GM18951 (cell line): ENCODE data around the gene OR9Q2.
"Not testable (repeated sequence)": the region's sequence is repeated elsewhere in the genome, so short reads cannot be mapped to it uniquely, and the experiment has no call there.

Source experiments
- POLR2A ChIP-seq: IDR thresholded peaks from 4 replicates; pipeline ENCODE4 v1.6.1; 2011; ENCODE audit warnings: mild to moderate bottlenecking; ENCODE audit not compliant: insufficient read length, insufficient read depth; ENCODE audit errors: extremely low read depth
- in situ Hi-C: fragments of 300-500 bp; cut with MboI; formaldehyde crosslinking; loops from one replicate; pipeline ENCODE4 v1.12.0; 2022; ENCODE audit warnings: low sequenced_read_pairs, mixed read lengths, inconsistent platforms; ENCODE audit not compliant: unreplicated experiment

The OR9Q2 gene, protein sequence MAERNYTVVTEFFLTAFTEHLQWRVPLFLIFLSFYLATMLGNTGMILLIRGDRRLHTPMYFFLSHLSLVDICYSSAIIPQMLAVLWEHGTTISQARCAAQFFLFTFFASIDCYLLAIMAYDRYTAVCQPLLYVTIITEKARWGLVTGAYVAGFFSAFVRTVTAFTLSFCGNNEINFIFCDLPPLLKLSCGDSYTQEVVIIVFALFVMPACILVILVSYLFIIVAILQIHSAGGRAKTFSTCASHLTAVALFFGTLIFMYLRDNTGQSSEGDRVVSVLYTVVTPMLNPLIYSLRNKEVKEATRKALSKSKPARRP

DNA sequence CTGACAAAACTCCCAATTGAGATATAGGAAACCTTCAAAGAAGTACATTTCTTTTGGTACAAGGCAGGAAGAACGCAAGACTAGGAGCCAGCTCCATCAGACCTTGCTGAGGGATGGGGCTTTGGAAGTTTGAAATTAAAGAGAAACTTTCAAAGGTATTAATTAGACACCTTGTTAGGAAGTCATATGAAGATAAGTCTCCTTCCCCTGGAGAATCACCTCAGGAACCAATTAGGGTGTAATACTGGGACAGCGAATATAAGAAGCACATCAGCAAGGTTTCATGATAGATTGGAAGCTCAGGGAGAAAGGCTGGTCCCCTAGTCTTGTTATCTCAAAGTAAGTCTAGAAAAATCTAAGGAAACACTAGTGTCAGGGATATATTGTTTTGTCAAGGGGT, at the start of gene OR9Q2:
OR9Q2 (plus strand) TSS at position 301 of the 400 bp plus-strand sequence. CDS start 1,421 bp downstream, outside the sequence.
- in situ Hi-C loops: no loop called here
- TF ChIP-seq POLR2A: no peak

DNA sequence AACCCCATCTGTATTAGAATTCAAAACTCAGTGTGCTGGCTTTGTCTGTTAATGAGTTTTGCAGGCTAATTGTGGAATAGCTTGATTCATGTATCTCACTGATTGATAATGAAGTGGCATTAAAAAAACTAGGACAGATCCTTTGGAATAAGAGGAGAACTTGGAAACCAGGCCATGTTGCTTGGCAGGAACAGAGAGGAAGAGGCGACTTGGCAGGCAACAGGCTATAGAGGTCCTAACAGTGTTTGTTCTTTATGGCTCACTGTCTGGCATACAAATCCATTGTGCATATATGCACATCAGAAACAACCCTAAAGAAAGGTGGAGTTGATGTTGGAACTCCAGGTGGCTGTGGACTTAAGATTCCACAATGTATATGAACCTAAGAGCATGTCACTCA, 46.1 kb upstream of the OR9Q2 start:
- no peak for TF ChIP-seq POLR2A
- in situ Hi-C loops: no loop called here

DNA sequence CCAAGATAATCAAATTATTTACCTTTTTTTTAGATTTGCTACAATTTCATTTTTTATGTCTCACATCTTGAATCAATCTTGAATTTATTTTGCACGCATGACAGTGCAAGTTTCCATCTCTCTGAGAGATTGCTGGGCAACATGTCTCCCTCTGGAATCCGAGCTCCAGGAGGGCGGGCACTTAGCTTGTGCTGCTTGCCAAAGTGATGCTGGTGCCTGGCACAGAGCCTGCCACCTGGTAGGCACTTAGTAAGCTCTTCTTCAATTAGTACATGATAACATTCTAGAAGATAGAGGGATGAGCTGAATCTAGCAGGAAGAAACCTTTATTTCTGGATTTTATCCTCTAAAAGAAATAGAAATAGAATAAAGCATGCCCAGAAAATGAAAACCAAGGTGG, 36.1 kb upstream of the OR9Q2 start:
- in situ Hi-C loops: no loop called here
- TF ChIP-seq POLR2A: no peak

DNA sequence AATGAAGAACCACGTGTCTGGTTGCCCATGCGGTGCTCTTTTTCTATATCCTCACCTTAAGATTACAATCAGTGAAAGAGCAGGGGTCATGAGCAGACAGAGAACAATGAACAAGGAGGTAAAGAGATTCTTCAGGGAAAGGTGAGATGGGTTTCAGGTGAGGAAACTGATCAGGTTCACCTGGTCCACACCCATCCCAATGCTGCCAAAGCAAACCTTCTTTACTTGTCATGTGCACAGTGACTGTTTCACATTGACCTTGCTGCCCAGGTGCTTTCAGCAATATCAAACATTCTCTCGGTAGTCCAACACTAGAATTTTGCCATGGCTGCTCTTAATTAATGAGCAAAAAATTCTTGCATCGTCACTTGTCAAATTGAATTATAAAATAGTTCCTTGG, 24.5 kb upstream of the OR9Q2 start:
- TF ChIP-seq POLR2A: no peak
- in situ Hi-C loops: no loop called here

DNA sequence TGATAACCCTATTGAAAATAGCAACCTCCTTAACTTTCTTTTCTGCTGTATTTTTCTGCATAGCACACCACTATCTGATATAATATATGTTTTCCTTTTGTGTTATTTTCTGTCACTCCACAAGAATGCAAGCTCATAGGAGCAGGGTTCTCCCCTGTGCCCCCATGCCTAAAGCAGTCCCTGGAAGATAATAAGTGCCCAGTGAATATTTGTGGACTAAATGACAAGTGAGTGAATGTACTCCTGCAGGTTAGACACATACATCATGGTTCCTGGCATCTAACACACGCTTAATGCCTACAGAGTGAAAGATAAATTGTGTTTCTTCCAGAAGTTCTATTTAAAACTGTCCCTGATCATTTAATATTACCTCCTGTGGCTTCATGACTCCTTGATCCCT, 23.9 kb upstream of the OR9Q2 start:
- in situ Hi-C loops: no loop called here
- no peak for TF ChIP-seq POLR2A

DNA sequence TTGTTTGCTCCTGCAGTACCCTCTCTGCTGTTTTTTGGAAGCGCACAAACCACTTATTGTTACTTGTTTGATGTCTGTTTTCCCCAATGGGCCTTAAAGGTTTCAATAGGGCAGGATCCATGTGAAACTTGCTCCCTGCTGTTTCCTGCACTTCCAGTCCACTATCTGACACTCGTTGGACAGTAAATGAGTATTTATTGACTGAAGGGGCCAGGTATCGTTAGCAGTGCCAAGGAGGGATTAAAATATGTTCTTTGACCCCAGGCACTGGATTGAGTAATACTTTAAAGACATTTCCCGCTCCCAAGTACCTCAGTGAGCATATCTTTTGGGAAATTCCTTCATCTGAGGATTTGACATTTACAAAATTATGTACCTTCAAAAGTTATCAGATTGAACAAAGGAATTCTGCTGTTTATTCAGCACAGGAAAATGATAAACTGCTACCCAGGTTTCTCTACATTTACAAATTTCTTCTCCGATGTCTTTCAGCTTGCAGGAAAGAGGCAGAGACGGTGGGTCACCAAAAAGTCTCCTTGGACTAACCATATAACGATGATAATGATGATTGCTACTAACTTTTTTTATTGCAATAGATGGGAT, 23.3 kb upstream of the OR9Q2 start:
- in situ Hi-C loops: no loop called here
- TF ChIP-seq POLR2A: no peak

DNA sequence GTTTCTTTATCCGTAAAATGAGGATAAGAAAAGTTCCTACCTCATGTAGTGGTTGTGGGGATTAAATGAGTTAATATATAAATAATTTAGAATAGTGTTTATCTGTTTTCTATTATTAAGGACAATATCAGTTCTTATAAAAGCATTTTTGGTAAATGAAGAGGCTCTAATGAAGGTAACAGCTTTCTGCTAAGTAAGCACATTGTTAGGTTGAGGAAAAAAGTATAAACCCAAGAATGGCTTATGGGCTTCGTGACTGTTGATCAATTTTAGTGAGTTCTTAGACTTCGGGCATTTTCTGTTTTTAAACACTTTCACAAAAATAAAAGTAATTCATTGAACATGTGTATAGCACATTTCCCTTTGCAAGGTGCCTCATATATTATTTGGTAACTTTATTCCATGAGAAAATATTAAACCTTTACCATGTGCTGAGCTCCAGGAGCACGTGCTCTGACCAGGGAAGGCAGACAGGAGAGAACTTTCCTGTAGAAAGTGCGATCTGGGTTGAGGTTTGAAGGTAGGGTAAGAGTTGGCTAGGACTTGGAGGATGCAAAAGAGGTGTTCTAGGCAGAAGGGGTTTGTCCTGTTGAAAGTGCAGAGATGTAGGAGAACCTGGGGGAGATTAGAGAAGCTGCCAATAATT, 11.3 kb upstream of the OR9Q2 start:
- in situ Hi-C loops: no loop called here
- TF ChIP-seq POLR2A: no peak

DNA sequence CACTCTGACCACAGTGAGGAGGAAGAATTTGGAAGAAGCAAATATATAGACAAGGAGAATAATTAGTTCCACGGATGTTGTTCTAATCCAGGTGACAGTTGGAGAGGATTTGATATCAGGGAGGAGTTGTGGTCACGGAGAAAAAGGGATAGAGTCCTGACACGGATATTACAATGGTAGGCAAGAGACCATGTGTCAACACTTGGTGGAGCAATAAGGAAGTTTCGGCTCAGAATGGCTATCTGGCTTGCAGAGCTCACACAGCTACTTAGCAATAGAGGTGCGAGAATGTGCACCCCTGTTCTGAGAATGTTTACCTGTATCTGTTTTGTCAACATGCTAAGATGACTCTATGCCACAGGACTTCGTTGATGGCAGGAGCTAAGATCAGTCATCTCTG, 10.4 kb upstream of the OR9Q2 start:
- in situ Hi-C loops: no loop called here

DNA sequence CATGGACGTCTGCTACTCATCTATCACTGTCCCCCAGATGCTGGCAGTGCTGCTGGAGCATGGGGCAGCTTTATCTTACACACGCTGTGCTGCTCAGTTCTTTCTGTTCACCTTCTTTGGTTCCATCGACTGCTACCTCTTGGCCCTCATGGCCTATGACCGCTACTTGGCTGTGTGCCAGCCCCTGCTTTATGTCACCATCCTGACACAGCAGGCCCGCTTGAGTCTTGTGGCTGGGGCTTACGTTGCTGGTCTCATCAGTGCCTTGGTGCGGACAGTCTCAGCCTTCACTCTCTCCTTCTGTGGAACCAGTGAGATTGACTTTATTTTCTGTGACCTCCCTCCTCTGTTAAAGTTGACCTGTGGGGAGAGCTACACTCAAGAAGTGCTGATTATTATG, 9.2 kb upstream of the OR9Q2 start:
- in situ Hi-C loops: no loop called here
- TF ChIP-seq POLR2A: no peak

More for the DNA sequence above, 10.4 kb upstream of the OR9Q2 start:
- no peak for TF ChIP-seq POLR2A

DNA sequence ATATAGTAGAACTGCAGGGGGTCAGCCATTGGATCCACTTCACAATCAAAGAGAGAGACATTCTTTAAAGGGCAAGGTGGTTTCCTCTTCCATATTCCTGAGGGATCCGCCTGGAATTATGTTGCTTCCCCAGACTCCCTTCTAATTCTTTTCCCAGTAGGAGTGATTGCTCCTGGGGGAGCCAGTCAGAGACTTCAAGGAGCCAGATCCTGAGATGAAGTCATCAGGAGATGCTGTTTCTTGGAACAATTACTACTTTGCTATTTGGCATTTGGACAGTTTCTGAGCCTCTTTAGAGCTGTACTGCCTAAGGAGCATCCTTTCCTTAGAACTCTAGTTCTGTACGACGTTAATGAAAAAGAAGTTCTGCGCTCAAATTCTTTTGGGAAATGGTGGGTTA, 1.9 kb upstream of the OR9Q2 start:
- TF ChIP-seq POLR2A: no peak
- in situ Hi-C loops: no loop called here

DNA sequence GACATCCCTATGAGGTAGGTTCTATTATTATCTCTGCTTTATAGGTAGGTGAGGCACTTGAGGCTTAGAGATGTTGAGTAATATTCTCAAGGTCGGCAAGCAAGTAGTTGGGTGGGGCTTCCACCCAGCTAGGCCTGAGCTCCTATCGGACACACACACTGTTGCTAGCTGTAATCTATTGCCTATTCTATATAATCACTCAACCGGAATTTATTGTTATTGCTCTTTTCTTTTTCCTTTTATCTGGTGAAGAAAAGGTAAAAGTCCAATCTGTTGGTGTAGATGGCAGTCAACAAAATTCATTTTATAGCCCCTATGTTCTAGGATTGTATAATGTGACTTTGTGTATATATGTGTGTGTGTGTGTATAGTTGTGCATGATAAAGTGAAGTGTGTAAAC, 3.4 kb downstream of the OR9Q2 start:
- no peak for TF ChIP-seq POLR2A
- in situ Hi-C loops: no loop called here

DNA sequence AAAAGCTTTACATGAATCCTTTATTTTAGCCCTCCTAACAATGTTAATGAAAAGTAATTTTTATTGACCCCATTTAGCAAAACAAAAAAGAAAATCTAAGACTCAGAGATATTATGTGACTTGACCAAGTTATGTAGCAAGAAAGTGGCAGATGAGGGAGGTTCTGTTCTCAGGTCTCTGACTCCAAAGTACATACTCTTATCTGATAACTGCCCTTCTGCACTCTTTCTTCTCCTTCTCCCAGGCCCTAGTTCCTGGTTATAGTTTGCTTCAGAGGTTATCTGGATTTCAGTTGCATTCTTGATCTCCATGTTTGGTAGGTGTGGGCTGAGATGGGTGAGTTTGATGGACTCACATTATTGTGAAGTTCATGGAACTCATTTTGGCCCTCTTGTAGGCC, 4.5 kb downstream of the OR9Q2 start:
- in situ Hi-C loops: no loop called here
- no peak for TF ChIP-seq POLR2A

DNA sequence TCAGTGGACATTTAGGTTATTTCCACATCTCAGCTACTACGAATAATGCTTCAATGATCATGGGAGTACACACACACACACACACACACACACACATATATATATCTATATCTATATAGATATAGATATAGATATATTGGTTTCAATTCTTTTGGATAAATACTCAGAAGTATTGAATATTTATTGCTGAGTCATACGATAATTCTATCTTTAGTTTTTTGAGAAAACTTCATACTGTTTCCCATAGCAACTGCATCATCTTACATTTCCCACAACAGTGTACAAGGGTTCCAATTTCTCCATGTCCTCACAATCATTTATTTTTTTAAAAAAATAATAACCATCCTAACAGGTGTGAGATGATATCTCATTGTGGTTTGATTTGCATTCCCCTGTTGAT, 7.1 kb downstream of the OR9Q2 start:
- in situ Hi-C loops: no loop called here
- no peak for TF ChIP-seq POLR2A

DNA sequence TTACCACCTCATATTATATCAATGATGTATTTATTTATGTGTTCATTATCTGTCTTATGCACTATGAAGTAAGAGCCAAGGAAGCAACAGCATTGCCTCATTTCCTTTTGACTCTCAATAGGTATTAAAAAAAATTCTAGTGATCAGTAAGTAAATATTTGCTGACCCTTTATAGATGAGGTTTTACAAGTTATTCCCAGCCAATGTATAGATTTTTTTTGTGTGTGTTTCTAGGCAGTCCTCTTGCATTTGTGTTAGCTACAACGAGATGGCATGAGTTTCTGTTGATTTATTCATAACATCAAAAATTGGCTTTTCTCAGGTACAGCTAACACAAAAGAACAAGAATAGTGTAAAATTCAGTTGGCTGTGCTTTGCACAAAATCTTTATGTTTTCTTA, 10.4 kb downstream of the OR9Q2 start:
- in situ Hi-C loops: no loop called here
- TF ChIP-seq POLR2A: no peak

DNA sequence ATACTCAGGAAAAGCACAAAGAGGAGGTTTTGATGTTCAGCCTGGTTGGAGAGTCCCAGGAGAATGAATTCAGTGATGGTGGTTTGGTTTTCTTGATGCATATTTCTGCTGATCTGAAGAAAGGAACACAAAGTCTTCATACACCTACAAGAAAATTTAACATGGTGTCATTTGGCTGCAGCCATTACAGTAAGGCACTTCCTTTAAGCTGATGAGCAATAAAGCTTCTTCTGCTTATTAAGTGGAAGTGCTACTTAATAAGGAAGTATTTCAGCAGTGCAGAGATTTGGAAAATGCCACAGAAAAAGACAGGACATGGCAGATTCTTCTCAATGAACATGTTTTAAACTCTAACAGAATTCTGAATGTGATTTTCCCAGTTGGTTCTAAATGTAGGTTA, 15.2 kb downstream of the OR9Q2 start, which contains the start of gene OR1S2:
OR1S2 (minus strand) TSS at position 101 of the 400 bp plus-strand sequence; CDS start at position 101, 0 bp downstream.
- in situ Hi-C loops: no loop called here
- TF ChIP-seq POLR2A: no peak

DNA sequence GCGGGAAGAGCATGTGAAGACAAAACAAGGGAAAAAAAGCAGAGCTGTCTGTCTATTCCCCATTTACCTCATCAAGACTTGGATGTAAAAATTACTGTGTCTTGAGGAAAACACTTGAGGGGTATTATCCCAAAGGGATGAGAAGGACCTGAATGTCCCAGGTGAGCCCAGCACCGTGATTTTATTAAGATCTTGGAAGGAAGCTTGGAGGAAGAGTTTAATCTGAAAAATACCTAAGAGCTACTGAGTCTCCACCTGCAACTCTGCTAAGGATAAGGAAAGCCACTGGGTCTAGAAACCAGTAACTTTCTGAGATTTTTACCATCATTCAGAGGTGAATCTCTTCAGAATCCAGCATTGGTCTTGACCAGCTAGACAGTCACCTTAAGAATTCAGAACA, 23.6 kb downstream of the OR9Q2 start, which contains the start of gene OR1S1:
OR1S1 (plus strand) TSS at position 301 of the 400 bp plus-strand sequence.
- in situ Hi-C loops: not testable (repeated sequence)
